GM21381 (cell line): ENCODE measurements around the gene PCGF3.
"Not testable (repeated sequence)": the region's sequence is repeated elsewhere in the genome, so short reads cannot be mapped to it uniquely, and the experiment has no call there.

Source experiments
- ATAC-seq: cut with Tn5 transposase; IDR thresholded peaks from one replicate; pipeline ENCODE4 v1.9.1; 2021; ENCODE audit warnings: mild to moderate bottlenecking, moderate library complexity; ENCODE audit not compliant: unreplicated experiment

PCGF3 gene

DNA sequence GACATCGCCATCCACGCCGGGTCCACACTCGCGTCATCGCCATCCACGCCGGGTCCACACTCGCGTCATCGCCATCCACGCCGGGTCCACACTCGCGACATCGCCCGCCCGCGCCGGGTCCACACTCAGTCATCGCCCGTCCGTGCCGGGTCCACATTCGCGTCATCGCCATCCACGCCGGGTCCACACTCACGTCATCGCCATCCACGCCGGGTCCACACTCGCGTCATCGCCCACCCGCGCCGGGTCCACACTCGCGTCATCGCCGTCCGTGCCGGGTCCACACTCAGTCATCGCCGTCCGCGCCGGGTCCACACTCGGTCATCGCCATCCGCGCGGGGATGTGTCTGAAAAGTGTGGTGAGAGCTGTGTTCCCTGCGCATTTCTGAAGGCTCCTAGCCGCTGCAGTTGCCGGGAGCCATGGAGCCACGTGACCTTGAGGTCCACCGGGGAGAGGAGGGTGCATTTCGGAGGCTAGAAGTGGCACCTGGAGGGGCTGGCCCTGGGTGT, 17.3 kb downstream of the PCGF3 start:
- ATAC-seq, result no peak

DNA sequence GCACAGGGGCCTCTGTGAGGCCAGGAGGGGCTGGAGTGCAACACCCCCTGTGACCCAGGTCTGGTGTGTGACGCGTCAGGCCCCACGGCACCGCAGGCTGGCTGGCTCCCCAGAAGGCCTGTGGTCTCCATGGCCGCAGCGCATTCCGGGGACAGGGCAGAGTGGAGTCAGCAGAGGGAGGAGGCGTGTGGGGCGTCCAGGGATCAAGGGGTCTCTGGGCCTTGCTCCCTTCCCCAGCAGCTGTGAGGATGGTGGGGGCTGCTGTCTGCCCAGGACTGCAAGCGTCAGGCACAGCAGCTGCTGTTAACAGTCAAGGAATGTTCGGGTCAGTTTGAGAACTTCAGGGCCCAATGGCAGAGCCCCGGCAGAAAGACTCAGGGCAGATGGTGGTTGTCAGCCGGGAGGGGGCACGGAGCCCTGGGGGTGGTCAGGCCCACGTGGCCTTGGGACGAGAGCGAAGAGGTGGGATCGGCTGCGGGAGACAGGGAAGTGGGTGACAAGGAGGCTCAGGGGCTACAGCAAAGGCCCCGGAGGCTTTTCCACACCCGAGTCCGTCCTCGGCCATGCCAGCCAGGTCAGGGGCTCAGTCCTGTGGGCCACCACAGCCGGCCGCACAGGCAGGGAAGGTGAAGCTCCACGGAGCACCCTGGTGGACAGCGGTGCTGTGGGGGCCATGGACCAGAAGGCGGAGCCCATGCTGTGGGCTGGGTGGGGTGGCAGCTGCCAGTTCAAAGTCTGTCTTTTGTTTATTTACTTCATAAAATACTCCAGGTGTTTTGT, 18.3 kb downstream of the PCGF3 start:
- ATAC-seq, result no peak

DNA sequence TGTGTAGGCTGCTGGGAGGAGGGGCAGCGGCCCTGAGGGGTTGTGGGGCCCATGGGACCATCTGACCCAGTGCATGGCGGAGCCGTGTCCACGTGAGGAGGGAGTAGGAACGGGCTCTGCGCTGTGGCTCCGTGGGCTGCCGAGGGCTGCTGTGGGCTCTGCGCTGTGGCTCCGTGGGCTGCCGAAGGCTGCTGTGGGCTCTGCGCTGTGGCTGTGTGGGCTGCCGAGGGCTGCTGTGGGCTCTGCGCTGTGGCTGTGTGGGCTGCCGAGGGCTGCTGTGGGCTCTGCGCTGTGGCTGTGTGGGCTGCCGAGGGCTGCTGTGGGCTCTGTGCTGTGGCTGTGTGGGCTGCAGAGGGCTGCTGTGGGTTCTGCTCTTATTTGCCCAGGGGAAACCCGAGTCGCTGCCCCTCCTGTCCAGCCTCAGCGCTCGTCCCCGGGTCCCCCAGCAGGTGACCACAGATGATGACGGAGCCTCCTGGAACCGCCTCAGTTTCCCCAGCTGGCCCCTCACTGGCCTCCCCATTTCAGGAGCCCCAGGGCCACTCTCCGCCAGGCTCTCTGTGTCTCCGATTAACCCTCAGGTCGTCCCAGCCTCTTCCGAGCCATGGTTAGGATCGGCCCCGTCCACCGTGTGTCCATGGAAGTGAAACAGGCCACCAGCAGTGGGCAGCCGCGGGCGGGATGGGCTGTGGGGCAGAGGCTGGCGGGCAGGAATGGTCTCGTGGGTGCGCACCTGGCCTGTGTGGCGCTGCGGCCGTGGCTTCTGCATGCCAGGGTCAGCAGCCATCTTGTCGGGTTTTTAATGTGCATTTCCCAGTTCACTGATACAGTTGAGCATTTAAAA, 20.0 kb downstream of the PCGF3 start:
- ATAC-seq, result no peak

DNA sequence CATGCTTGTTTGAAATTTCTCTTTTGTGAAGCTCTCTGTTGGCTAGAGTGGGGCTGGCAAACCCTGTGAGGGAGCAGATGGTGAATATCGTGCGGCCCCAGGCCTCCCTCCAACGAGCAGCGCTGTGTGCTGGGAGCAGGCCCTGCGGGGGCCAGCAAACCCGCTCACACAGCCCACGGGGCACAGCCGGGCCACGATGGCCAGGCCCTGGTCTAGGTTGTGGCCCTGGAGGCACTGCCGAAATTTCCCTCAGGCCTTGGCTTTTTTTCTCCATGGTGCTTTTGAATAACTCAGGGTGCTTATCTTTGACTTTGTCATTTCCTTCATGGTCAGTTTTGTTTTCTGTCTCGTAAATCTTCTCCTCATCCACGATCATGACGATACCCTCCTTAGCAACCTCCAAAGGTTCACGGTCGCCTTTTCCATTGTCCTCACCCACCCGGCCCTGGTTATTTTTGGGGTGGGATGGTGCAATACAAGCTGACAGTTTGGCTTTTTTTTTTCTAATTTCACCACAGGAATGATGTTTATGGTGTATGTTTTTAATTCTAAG, 20.7 kb downstream of the PCGF3 start:
- ATAC-seq, result no peak

DNA sequence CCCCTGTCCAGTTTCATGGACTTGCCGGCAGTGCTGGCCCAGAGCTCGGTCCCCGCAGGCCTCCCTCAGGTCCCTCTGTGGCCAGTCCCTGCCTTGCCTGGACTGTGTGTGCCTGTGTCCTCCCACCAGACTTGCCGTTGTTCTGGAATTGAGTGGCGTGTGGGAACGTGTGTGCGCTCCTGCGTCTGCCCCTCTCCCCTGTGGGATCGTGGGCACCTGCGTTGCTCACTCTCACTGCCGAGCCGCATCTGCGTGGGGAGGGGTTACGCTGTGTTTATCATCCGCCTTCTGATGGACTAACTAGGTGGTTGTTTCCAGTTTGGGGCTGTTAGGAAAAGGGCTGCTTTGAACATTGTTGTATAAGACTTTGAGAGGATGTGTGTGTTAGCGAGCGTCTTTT, 21.2 kb downstream of the PCGF3 start:
- no peak for ATAC-seq

DNA sequence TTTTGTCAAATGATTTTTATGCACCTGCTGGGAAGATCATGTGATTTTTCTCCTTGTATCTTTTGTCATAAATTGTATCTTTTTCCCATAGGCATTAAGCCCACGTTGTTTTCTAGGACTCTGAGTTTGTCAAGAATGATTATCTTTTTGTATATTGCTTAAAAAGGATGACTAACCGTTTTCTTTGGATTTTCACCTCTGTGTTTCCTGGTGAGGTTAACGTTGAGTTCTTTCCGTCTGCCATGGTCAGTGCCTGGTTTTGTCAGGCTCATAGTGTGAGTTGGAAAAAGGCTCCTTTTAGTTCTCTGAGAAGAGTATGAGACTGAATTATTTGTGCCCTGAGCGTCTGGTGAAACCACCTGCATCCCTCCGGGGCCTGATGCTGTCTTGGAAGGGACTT, 21.9 kb downstream of the PCGF3 start:
- no peak for ATAC-seq

DNA sequence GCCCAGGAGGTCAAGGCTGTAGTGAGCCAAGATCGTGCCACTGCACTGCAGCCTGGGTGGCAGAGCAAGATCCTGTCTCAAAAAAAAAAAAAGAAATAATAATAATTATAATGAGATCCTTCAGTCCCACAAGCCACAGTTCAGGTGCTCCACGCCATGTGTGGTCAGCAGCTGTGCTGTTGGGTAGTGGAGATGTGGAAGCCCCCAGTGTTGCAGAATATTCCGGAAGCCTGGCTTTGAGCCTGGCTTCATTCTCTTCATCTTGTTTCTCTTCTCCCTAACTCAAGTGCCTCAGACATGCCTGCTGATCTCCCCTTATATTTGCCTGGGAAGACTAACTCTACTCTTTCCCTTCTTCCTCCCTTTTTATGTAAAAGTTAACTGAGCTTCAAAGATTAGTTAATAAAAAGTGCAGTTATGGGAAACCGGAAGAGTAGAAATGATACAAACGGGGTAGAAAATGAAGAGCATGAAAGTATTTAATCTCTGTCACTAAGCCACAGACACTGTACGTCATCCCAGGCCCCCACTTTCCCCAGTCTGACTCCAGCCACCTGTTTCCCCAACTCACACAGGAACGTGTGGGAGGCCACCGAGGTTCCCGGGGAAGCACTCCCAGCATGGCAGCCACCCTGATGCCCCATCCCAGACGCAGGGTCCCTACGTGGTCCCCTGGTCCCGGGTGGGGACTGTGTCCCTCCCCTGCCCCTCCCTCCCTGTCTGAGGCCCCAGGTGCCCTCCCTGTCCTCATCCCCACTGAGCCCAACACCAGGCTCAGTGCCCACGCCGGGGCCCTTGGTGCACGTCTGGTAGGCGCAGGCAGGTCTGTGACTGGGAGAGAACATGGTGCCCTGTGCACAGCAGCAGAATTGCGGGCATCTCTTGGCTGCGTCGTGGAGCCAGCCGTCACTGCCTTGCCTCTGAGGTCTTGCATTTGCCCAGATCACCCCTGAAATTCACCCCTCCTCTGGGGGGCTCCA, 24.0 kb downstream of the PCGF3 start:
- ATAC-seq, result no peak

DNA sequence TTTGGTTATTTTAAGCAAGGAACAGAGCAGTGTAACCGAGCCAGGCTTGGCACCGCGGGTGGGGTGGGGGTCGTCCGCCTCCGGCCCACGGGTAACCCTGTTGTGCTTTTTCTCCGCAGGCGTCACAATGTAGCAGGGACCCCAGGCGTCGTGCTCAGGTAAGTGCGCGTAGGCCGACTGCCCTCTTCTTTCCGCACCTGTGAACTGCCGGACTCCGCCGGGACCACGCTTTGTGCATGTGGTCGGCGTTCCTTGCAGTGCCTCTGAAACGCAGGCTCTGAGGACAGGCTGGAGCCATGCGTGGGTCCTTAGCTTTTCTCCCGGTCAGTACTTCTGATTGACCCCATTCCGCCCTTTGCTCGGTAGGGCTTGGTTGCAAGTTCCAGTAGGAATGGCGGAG, 24.9 kb downstream of the PCGF3 start:
- ATAC-seq, result no peak

DNA sequence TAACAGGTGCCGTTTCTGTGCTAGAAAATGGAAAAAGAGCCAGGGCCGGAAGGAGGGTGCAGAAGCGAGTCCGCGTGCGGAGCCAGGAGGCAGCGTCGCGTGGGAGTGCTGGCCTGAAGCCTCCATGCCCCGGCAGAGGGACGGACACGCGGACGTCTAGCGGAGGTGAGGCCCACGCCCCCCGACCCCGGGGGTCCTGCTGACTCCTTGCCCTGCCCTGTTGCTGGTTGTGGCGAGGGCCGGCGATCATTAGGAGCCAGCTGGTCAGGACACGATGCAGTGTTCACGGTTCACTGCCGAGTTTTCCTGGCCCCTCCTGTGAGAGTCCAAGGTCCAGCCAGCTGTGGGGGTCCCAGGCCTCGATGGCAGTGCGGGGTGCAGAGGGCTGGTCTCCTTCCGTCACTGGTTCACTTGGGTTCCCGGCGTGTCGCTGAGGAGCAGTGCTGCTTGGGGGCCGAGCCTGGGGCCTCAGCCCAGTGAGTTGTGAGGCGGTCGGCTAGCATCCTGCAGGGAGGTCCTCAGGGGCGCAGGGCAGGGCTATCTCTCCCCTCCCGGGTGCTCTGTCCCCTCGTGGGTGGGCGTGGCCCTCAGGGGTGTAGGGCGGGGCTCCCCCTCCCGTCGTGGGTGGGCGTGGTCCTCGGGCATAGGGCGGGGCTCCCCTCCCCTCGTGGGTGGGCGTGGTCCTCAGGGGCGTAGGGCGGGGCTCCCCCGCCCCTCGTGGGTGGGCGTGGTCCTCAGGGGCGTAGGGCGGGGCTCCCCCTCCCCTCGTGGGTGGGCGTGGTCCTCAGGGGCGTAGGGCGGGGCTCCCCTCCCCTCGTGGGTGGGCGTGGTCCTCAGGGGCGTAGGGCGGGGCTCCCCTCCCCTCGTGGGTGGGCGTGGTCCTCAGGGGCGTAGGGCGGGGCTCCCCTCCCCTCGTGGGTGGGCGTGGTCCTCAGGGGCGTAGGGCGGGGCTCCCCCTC, 25.6 kb downstream of the PCGF3 start:
- ATAC-seq, result not testable (repeated sequence)

DNA sequence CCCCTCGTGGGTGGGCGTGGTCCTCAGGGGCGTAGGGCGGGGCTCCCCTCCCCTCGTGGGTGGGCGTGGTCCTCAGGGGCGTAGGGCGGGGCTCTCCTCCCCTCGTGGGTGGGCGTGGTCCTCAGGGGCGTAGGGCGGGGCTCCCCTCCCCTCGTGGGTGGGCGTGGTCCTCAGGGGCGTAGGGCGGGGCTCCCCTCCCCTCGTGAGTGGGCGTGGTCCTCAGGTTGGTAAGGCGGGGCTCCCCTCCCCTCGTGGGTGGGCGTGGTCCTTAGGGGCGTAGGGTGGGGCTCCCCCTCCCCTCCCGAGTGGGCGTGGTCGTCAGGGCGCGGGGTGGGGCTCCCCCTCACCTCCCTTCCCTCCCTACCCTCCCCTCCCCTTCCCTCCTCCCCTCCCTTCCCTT, 26.3 kb downstream of the PCGF3 start:
- ATAC-seq, result not testable (repeated sequence)

DNA sequence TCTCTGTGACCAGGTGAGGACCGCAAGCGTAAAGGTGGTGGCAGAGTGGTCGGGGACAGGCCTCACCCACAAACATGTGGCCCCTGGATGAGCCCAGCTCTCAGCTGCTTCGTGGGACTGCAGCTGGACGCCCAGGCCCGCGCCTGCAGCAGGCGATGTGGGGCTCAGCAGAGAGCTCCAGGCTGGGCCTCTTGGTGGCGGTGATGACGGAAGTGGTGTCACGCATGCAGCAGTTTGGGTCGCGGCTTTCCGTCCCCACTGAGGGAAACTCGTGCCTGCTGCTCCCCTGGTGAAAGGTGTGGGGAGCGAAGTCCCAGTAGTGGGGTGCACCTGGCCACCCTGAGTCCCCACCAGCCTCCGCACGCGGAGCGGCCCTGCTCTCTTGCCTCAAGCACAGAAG, 26.9 kb downstream of the PCGF3 start:
- no peak for ATAC-seq

DNA sequence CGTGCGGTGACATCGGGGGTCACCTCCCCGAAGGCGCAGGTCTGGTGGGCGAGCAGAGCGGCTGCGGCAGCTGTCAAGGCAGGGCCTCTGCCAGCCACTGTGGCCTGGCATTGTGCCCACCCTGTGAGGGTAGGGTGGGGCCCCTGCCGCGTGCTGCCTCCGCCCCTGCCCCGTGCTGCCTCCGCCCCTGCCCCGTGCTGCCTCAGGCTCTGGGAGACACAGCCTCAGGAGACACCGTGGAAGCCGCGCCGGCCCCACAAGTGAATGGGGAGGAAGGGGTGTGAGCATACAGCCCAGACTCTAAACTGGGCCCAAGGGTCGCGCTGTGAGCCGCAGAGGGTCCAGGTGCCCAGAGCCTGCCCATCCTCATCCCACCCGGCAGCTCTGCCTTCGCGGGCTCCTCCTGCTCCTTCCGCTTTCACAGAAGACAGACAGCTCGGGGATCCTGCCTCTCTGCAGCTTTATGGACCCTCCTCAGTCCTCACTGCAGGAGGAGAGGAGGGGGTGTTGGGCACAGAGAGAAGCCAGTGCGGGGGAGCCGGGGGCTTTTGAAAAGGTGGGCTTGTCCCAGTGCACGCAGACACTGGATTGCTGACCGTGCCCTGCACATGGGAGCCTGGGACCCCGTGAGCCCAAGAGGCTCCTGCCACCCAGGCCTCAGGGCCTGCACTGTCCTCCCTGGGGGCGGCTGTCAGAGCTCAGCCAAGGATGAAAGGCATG, 27.4 kb downstream of the PCGF3 start:
- ATAC-seq, result no peak

DNA sequence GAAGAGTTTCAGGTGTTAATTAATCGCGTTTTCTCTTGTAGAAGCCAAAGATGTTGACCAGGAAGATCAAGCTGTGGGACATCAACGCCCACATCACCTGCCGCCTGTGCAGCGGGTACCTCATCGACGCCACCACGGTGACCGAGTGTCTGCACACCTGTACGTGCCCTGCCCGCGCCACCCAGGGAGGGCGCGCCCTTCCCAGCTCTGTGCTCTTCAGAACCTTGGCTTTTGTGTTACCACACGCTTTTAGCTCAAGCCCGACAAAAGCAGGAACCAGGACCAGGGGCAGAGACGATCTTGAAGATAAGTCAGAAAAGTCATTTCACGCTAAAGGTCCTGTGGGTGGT, 28.0 kb downstream of the PCGF3 start:
- no peak for ATAC-seq

DNA sequence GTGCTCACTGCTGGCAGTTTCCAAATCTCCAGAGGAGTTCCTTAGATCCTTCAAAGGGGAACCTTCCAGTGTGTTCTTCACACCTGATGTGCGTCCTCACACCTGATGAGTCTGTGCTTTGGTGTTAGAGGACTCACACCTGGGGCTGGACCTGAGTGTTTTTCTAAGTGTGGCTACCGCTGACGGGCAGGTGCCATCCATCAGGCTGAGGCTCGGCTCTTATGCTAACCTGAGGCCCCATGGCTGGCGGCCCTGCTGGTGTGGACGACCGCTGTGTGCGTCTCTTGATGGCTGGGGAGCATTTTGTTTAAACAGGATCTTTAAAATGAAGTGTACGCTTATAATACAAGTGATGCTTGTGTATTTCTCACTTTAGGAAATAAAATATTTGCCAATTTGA, 28.4 kb downstream of the PCGF3 start:
- no peak for ATAC-seq

DNA sequence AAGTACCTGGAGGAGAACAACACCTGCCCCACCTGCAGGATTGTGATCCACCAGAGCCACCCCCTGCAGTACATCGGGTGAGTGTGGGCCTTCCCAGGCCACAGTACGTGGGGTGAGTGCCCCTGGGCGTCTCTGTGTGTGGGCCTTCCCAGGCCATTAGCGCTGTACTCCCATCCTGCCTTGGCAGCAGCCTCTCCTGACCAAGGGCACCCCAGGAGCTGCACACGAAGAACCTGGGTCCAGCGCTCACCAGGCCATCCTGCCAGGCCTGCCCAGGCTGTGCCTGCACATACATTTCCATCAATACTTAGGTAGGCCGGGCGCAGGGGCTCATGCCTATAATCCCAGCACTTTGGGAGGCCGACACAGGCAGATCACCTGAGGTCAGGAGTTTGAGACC, 29.3 kb downstream of the PCGF3 start:
- ATAC-seq, result no peak

DNA sequence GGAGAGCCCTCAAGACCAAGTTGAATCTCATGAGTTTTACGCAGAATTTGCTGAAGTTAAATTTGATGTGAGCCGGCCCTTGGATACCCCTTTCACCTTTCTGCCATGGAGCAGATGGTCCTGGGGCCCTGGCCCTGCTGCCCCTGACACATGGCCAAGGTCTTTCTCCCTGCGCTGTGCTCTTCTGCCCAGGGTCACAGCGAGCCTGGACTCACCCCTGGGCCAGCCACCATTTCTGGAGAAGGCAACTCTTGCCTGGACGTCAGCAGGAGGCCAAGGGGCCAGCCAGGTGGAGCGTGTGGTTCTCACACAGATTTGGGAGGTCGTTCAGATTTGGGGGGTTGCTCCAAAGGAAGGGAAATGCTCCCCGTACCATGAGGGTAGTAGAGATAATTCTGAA, 30.0 kb downstream of the PCGF3 start:
- no peak for ATAC-seq

DNA sequence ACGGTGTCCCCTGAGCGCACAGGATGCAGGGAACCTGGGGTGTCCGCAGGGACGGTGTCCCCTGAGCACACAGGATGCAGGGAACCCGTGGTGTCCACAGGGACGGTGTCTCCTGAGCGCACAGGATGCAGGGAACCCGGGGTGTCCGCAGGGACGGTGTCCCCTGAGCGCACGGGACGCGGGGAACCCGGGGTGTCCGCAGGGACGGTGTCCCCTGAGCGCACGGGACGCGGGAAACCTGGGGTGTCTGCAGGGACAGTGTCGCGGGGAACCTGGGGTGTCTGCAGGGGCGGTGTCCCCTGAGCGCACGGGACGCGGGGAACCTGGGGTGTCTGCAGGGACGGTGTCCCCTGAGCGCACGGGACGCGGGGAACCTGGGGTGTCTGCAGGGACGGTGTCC, 30.9 kb downstream of the PCGF3 start:
- ATAC-seq, result not testable (repeated sequence)

DNA sequence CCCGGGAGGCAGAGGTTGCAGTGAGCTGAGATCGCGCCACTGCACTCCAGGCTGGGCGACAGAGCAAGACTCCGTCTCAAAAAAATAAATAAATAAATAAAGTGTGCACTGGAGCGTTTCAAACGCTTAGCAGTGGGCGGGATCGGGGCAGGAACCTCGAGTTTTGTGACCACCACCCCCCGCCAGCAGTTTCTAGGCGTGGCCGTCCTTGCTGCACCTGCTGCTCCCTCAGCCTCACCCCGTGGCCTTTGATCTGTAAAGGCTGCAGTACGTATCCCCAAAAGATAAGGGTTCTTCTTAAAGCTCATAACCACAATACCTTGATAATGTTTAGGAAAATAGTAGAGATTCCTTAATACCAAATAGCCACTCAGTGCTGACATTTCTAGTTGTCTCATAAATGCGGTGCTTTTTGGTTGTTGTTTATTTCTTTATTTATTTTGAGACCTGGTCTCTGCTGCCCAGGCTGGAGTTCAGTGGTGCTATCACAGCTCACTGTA, 33.2 kb downstream of the PCGF3 start:
- ATAC-seq, result no peak

DNA sequence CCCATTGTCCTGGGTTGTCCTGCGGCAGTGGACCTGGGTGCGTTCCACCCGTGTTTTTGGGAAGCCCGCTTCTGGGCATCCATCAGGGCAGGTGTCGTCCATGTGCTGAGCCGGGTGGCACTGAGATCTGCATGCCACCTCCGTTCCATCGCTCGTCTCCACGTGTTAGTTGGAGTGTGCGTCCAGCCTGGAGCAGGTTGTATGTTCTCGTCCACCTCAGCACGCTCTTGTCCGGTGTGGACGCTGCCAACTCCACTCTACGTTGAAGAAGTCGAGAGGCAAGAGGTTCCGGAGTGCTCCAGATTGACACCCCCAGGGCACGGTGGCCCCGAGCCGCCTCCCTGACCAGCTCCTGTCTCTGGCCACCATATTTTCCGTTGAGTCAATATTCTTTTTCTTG, 33.9 kb downstream of the PCGF3 start:
- no peak for ATAC-seq
